Duodenal mucosa (tissue), 2 donors: ENCODE measurements around the gene TUBGCP2.

ENCODE experiments used
- H3K27ac ChIP-seq: one replicate; pipeline ENCODE4 v1.7.0; 2013; ENCODE audit warnings: low read depth, low read length
- H3K27me3 ChIP-seq, 2 donors: one replicate each; pipeline ENCODE4 v1.7.0; 2013; ENCODE audit warnings: low read length in 2 of 2, control low read depth in 1 of 2; ENCODE audit not compliant: insufficient read depth in 2 of 2, control insufficient read depth in 1 of 2
- H3K36me3 ChIP-seq, 2 donors: one replicate each; pipeline ENCODE4 v1.7.0; 2013; ENCODE audit warnings: low read length in 2 of 2, control low read depth in 1 of 2; ENCODE audit not compliant: insufficient read depth in 2 of 2, control insufficient read depth in 1 of 2
- H3K4me1 ChIP-seq, 2 donors: one replicate each; pipeline ENCODE4 v1.7.0; 2013; ENCODE audit warnings: low read length in 2 of 2, control low read depth in 1 of 2; ENCODE audit not compliant: insufficient read depth in 2 of 2, control insufficient read depth in 1 of 2
- H3K4me3 ChIP-seq, 2 donors: one replicate each; pipeline ENCODE4 v1.7.0; 2013; ENCODE audit warnings: low read length in 2 of 2, low read depth in 1 of 2
- H3K9ac ChIP-seq, 2 donors: one replicate each; pipeline ENCODE4 v1.7.0; 2013; ENCODE audit warnings: low read length in 2 of 2, low read depth in 1 of 2
- H3K9me3 ChIP-seq, 2 donors: one replicate each; pipeline ENCODE4 v1.7.0; 2013; ENCODE audit warnings: low read length in 2 of 2, control low read depth in 1 of 2; ENCODE audit not compliant: control insufficient read depth in 1 of 2

TUBGCP2 gene

DNA sequence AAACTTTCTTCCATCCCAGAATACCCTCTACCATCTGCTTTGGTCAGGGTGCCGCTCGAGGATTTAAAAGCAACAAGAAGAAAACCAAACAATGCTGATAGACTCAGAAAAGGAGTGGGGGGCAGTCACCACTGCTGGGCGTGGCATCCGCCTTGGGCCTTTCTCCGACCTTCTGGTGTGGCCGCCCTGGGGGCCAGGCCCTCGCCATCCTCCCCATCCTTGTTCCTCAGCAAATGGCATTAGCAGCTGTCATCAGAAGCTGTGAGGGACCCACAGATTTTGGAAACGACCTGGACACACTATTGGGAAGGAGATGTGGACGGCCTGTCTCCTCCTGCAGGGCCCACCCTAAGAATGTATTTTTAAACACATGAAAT is 4.1 kb upstream of the TUBGCP2 start:
- Histone ChIP-seq H3K36me3 (peaks cover 14 to 29% of the 10 kb centered on the region in 2 donors), H3K9ac (no peak overlapping the region), H3K27me3 (no peaks in the 10 kb centered on the region), H3K9me3 (no peaks in the 10 kb centered on the region), H3K27ac (no peak overlapping the region), H3K4me3 (no peak overlapping the region), H3K4me1 (peaks cover 14 to 21% of the 10 kb centered on the region in 2 donors)

DNA sequence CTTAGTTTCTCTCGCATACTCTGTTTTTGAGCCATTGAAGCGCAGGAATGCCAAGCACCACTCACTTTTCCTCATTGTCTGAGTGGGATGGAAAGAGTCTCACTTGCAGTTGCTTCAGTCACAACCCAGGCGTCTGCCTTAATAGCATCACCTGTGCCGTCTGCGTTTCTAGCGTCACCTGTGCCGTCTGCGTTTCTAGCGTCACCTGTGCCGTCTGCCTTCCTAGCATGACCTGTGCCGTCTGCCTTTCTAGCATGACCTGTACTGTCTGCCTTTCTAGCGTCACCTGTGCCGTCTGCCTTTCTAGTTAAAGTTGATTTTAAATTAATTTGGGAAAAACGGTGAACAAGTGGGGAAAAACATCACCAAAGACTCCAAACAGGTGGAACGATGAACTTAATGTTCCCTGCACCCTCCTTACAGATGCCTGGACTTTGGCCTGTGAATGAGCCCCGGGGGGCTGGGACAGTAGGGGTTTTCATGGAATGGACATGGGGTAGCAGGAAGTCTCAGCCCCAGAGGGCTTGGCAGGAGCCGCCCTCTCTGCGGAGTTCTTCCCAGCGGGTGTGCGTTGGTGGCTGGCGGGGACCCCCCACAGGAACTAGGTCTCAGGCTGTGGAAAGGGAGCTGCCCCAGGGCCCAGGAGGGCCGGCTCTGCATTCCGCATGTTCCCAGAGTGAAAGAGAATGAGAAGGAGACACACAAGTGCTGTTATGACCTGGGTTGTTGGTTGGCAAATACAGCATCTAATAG is 3.5 kb upstream of the TUBGCP2 start:
- H3K36me3 ChIP-seq, result peaks cover 14 to 29% of the 10 kb centered on the region in 2 donors
- no peaks in the 10 kb centered on the region for H3K27me3 ChIP-seq
- no peak overlapping the region for H3K4me3 ChIP-seq
- H3K9me3 ChIP-seq, result no peaks in the 10 kb centered on the region
- no peak overlapping the region for H3K9ac ChIP-seq
- peaks cover 20 to 27% of the 10 kb centered on the region in 2 donors for H3K4me1 ChIP-seq
- H3K27ac ChIP-seq, result no peak overlapping the region

DNA sequence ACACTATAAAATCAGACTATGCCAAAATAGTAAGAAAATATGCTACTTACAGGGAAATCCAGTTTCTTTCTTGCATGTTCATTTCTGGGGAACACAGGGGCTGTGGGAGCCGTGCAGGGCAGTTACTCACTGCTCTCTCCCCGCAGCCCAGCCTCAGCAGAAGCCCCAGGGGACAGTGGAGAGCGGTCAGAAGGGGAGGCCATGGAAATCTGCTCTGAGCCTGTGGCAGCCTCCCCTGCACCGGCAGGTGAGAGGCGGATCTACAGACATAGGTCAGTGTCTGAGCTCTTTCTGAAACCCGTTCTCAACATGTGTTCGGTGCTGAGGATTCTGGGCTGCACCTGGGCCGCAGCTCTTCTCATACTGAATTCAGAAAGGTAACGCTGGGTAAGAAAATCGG is 2.9 kb upstream of the TUBGCP2 start:
- H3K9ac ChIP-seq, result no peak overlapping the region
- peaks cover 14 to 29% of the 10 kb centered on the region in 2 donors for H3K36me3 ChIP-seq
- H3K27me3 ChIP-seq, result no peaks in the 10 kb centered on the region
- H3K4me3 ChIP-seq, result no peak overlapping the region
- no peaks in the 10 kb centered on the region for H3K9me3 ChIP-seq
- H3K4me1 ChIP-seq, result peaks cover 25 to 32% of the 10 kb centered on the region in 2 donors
- no peak overlapping the region for H3K27ac ChIP-seq

DNA sequence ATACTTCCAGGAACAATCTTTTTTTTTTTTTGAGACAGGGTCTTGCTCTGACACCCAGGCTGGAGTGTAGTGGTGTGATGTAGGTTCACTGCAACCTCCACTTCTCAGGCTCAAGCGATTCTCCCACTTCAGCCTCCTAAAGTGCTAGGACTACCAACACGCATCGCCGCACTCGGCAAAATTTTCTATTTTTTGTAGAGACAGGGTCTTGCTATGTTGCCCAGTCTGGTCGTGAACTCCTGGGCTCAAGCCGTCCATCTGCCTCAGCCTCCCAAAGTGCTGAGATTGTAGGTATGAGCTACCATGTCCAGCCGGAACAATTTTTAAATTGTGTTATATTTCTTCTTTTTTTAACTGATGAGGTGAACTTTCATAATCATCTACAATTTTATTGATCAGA is 2.1 kb upstream of the TUBGCP2 start:
- Histone ChIP-seq H3K9me3 (no peaks in the 10 kb centered on the region), H3K9ac (no peak overlapping the region), H3K36me3 (peaks cover 14 to 29% of the 10 kb centered on the region in 2 donors), H3K27me3 (no peaks in the 10 kb centered on the region), H3K4me1 (peaks cover 25 to 32% of the 10 kb centered on the region in 2 donors), H3K4me3 (peak overlapping the region in 1 of 2 donors; percentile 69), H3K27ac (no peak overlapping the region)

DNA sequence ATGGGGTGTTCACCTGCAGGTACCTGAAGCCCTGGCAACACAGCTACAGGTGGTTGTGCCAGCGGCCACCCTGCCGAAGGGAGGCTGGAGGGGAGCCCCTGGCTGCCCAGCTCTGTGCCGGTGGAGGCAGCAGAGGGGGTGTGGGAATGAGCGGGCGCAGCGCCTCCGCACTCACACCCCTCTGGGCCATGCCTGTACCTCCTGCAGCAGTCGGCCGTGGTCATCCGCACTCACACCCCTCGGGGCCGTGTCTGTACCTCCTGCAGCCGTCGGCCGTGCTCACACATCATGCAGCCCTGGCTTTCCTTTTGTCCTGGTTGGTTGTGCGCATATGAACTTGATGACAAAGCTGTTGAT is 1.7 kb upstream of the TUBGCP2 start:
- H3K4me1 ChIP-seq, result peaks cover 25 to 36% of the 10 kb centered on the region in 2 donors
- H3K27ac ChIP-seq, result no peak overlapping the region
- H3K9ac ChIP-seq, result peak overlapping the region in 1 of 2 donors; percentile 28
- peaks cover 14 to 33% of the 10 kb centered on the region in 2 donors for H3K36me3 ChIP-seq
- no peaks in the 10 kb centered on the region for H3K9me3 ChIP-seq
- H3K4me3 ChIP-seq, result peak overlapping the region; percentile 69 to 74
- H3K27me3 ChIP-seq, result no peaks in the 10 kb centered on the region

DNA sequence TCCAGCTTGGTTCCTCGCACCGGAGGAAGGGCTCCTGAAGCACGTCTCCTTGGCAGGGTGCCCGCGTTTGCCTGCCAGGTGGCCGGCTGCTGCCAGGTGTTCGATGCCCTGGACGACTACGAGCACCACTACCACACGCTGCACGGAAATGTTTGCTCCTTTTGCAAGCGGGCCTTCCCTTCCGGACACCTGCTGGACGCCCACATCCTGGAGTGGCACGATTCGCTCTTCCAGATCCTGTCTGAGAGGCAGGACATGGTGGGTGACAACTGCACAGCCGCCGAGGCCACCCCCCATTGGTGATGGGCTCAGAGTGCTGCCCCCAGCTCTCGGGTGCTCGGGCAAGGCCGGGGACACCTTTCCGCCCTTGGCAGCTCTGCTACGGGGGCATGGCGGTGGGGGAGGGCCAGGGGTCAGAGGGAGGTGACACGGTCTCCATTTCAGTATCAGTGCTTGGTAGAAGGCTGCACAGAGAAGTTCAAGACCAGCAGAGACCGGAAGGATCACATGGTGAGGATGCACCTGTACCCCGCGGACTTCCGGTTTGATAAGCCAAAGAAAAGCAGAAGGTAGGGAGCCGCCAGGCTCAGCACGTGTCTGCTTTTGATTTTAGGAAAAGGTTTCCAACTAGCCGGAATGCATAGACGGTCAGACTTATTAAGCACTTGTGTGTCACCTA is 1.2 kb upstream of the TUBGCP2 start:
- H3K9ac ChIP-seq, result peak overlapping the region; percentile 28 to 30
- H3K27me3 ChIP-seq, result no peaks in the 10 kb centered on the region
- H3K36me3 ChIP-seq, result peaks cover 14 to 33% of the 10 kb centered on the region in 2 donors
- peaks cover 25 to 36% of the 10 kb centered on the region in 2 donors for H3K4me1 ChIP-seq
- peak overlapping the region; percentile 69 to 74 for H3K4me3 ChIP-seq
- peak overlapping the region; percentile 30 for H3K27ac ChIP-seq
- no peaks in the 10 kb centered on the region for H3K9me3 ChIP-seq

GRCh38 chr10:133309100-133309719 is 538 bp upstream of the TUBGCP2 start:
- Histone ChIP-seq H3K9me3 (no peaks in the 10 kb centered on the region), H3K9ac (peak overlapping the region; percentile 96 to 98), H3K4me3 (peak overlapping the region; percentile 96 to 99), H3K27ac (peak overlapping the region; percentile 95), H3K36me3 (peaks cover 14 to 33% of the 10 kb centered on the region in 2 donors), H3K4me1 (peaks cover 25 to 36% of the 10 kb centered on the region in 2 donors), H3K27me3 (no peaks in the 10 kb centered on the region)

DNA sequence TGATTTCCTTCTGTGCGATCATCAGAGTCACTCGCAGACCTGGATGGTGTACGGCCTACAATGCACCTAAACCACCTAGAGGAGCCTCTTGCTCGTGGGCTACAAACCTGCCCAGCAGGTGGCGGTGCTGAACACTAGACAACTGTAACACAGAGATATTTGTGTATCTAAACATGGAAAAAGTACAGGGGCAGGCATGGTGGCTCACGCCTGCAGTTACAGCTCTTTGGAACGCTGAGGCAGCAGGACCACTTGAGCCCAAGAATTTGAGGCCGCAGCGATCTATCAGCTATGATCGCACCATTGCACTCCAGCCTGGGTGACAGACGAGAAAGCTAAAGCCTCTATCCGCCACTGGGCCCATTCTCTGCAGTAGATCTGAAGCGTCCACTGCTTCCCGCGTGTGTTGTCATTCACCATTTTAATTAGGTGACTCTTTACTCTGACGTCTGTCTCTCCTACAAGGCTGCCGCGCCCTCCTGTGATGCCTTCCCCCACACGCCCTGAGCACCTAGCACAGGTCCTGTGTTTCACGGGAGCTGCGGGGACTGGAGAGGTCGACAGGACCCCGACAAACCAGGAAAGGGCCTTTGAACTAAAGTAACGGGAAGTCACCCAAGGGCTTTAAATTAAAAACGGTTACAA is 774 bp downstream of the TUBGCP2 start:
- Histone ChIP-seq H3K4me3 (peak overlapping the region; percentile 96 to 99), H3K9ac (peak overlapping the region; percentile 96 to 98), H3K4me1 (peaks cover 25 to 33% of the 10 kb centered on the region in 2 donors), H3K36me3 (peaks cover 9 to 32% of the 10 kb centered on the region in 2 donors), H3K27ac (peak overlapping the region; percentile 95), H3K9me3 (no peaks in the 10 kb centered on the region), H3K27me3 (no peaks in the 10 kb centered on the region)

- no peak overlapping the region for H3K27ac ChIP-seq
- H3K9ac ChIP-seq, result peak overlapping the region in 1 of 2 donors; percentile 98
- H3K27me3 ChIP-seq, result no peaks in the 10 kb centered on the region
- H3K36me3 ChIP-seq, result peaks cover 4 to 32% of the 10 kb centered on the region in 2 donors
- H3K9me3 ChIP-seq, result no peaks in the 10 kb centered on the region
- H3K4me1 ChIP-seq, result peaks cover 25 to 33% of the 10 kb centered on the region in 2 donors
- peak overlapping the region; percentile 96 to 99 for H3K4me3 ChIP-seq
Observed at GRCh38 chr10:133306941-133307379, 1.7 kb downstream of the TUBGCP2 start.
